ENCODE data around the gene P2RY12. TPM values are rescaled to one million over a fixed set of nuclear protein-coding genes. Genes with fewer than 3 reads are reported as not detected.

P2RY12 gene
- total RNA-seq, 1 donor from 2014 or later = not detected

- no peak for DNase-seq (ENCODE audit: low read depth in 2 of 2)
Observed at GRCh38 chr3:151307583-151308488, 76.7 kb downstream of the P2RY12 start.

DNA sequence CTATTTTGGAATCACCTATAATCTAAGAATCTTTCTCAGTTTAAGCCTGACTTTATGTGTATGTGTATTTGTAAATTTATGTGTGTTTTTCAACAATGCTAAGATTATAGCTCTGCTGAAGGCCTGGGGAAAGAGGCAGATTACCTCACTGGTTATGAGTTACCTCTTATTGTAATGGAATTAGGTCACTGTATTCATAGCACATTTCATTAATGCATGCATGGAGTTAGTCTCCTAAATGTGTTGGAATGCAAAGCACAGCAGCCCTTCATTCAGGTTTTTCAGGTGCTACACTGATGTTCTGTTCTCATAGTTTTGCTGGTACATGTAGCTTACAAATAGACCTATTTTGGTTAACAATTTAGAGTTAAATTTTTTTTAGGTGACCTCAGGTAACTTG is 77.4 kb downstream of the P2RY12 start:
- no peak for DNase-seq (ENCODE audit: low read depth in 2 of 2)

GRCh38 chr3:151306168-151306810 is 78.3 kb downstream of the P2RY12 start:
- DNase-seq (ENCODE audit: low read depth in 2 of 2) = no peak

- no peak for DNase-seq (ENCODE audit: low read depth in 2 of 2)
Observed at GRCh38 chr3:151305775-151306151, 78.8 kb downstream of the P2RY12 start.

- DNase-seq (ENCODE audit: low read depth in 2 of 2) = no peak
Observed at GRCh38 chr3:151305060-151305774, 79.3 kb downstream of the P2RY12 start.

- DNase-seq (ENCODE audit: low read depth in 2 of 2) = no peak
Observed at GRCh38 chr3:151303751-151304150, 80.8 kb downstream of the P2RY12 start.

DNA sequence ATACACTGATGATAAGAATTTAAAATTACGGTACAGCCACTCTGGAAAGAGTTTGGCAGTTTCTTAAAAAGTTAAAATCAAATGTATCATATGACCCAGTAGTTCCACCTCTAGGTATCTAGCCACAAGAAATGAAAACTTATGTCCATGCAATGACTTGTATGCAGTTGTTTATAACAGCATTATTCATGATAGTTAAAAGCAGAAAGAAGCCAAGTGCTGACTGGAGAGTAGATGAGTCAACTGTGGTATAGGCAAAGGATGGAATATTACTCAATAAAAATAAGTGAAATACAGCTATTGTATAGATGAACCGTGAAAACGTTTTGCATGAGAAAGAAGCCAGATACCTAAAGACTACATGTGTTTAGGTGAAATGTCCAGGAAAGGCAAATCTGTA is 82.8 kb downstream of the P2RY12 start:
- DNase-seq (ENCODE audit: low read depth in 2 of 2) = no peak

DNA sequence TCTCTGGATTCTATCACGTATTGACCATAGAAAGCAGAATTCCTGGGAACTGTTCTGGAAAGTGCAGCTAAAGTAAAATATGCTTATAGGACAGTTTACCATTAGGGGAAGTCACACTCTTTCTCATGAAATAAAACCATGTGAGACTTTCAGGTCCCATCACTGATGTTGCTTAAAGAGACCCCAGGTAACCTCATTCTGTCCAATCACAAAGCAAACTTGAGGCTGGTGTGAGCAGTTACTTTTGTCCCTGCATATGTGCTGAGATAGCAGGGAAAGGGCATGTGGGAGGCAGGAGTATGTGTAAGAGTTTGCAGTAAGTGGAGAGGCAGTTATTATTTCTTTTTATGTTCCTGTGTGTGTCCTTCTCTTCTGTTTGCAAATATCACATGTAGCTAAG is 84.0 kb downstream of the P2RY12 start:
- no peak for DNase-seq (ENCODE audit: low read depth in 2 of 2)

DNA sequence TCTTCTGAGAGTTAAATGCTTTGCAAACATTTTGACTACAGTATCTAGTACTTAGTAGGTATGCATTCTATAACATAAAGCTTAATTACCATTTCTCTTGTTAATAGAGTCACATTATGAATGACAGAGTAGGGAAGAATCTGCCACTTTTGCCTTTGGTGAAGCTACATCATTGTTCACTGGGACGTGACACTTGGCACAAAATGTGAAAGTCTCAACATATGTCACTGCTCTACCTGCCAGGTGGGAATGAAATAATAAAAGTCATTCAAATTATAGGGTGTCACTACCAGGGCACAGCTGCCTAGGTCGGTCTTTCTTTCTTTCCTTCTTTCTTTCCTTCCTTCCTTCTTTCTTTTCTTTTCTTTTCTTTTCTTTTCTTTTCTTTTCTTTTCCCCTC is 85.5 kb downstream of the P2RY12 start:
- DNase-seq (ENCODE audit: low read depth in 2 of 2) = no peak

GRCh38 chr3:151297429-151297828 is 87.1 kb downstream of the P2RY12 start:
- no peak for DNase-seq (ENCODE audit: low read depth in 2 of 2)

GRCh38 chr3:151296226-151296625 is 88.3 kb downstream of the P2RY12 start:
- no peak for DNase-seq (ENCODE audit: low read depth in 2 of 2)

GRCh38 chr3:151293127-151293526 is 91.4 kb downstream of the P2RY12 start:
- DNase-seq (ENCODE audit: low read depth in 2 of 2) = no peak

GRCh38 chr3:151290673-151291072 is 93.9 kb downstream of the P2RY12 start:
- DNase-seq (ENCODE audit: low read depth in 2 of 2) = no peak

GRCh38 chr3:151289445-151289844 is 95.1 kb downstream of the P2RY12 start:
- no peak for DNase-seq (ENCODE audit: low read depth in 2 of 2)

Other genes starting within 250 kb of the P2RY12 start
- gene GPR171, start 181.5 kb downstream of the P2RY12 start, total RNA-seq = not detected in 2 replicates
- gene P2RY14, start 106.2 kb downstream of the P2RY12 start, total RNA-seq = not detected in 2 replicates
- gene GPR87, start 67.9 kb downstream of the P2RY12 start, total RNA-seq = under 0.01 TPM in 1 of 2 replicates, not detected in the other
- gene P2RY13, start 55.2 kb downstream of the P2RY12 start, total RNA-seq = not detected in 2 replicates
- gene IGSF10, start 76.3 kb upstream of the P2RY12 start, total RNA-seq = under 0.01 TPM in 1 of 2 replicates, not detected in the other